HepG2 (cell line): ENCODE measurements around the gene MIA2. TPM values are rescaled to one million over a fixed set of nuclear protein-coding genes. Genes with fewer than 3 reads are reported as not detected.

Experiments used
- ATAC-seq: fragments of 200-7000 bp; cut with Tn5 transposase; 3 replicates; pipeline ENCODE4 v1.9.1; 2020; ENCODE audit warnings: mild to moderate bottlenecking, moderate library complexity
- BruUV-seq: library from RNA; stranded (reverse); fragments of 400-500 nt; replicated peaks from 2 replicates; lab custom pipeline; 2021; lab: Mats Ljungman, UMichigan
- CTCF ChIA-PET: fragments of 300-600 bp; formaldehyde crosslinking; extraction: SDS; loops from one replicate; lab custom pipeline; 2021; ENCODE audit warnings: low total read pairs, inconsistent platforms, low intra/inter-chr PET ratio; lab: Yijun Ruan, JAX
- POLR2A ChIA-PET: fragments of 350-600 bp; sonication (Branson Sonifier 250); formaldehyde crosslinking; loops from one replicate; lab custom pipeline; 2020; ENCODE audit warnings: antibody characterized with exemption, inconsistent platforms; lab: Yijun Ruan, JAX
- DNase-seq: peaks from one replicate; pipeline ENCODE4 v3.0.0-alpha.2; 2015; ENCODE audit warnings: low spot score
- FAIRE-seq: peaks from 3 replicates; lab custom pipeline; 2011; peaks lifted over from hg19 to GRCh38; lab: Jason Lieb, UNC
- H2AFZ ChIP-seq: one replicate; pipeline ENCODE4 v1.6.1; 2011; ENCODE audit warnings: low read length, inconsistent platforms
- H3K27ac ChIP-seq: fragments of 300-600 bp; 3 replicates; pipeline ENCODE4 v1.8.0; 2011; ENCODE audit warnings: mixed run types, mild to moderate bottlenecking, mixed read lengths, low read length, inconsistent platforms; ENCODE audit not compliant: insufficient read depth; ENCODE audit errors: extremely low read length
- H3K27me3 ChIP-seq, 2 experiments: fragments of 200-600 bp in 1 of 2; 2 replicates in 1 of 2; 3 replicates in 1 of 2; pipeline versions ENCODE4 v1.6.0 to v1.8.0; 2011; ENCODE audit warnings: low read length in 2 of 2, mild to moderate bottlenecking in 2 of 2, moderate library complexity in 2 of 2, inconsistent platforms in 1 of 2; ENCODE audit not compliant: insufficient read depth in 2 of 2, control insufficient read depth in 1 of 2
- H3K36me3 ChIP-seq, 2 experiments: fragments of 200-600 bp in 1 of 2; replicated peaks in 1 of 2; 2 replicates in 1 of 2; 3 replicates in 1 of 2; pipeline versions ENCODE4 v1.5.1 to v1.8.0; 2011; ENCODE audit warnings: low read length in 2 of 2, inconsistent platforms in 1 of 2; ENCODE audit not compliant: insufficient read depth in 2 of 2, control insufficient read depth in 1 of 2
- H3K4me1 ChIP-seq: 2 replicates; pipeline ENCODE4 v1.5.1; 2012; ENCODE audit warnings: low read length, inconsistent platforms; ENCODE audit not compliant: insufficient read depth
- H3K4me2 ChIP-seq: 2 replicates; pipeline ENCODE4 v1.6.0; 2011; ENCODE audit warnings: low read depth, low read length, inconsistent platforms
- H3K4me3 ChIP-seq, 3 experiments: fragments of 200-600 bp in 1 of 3; sonication (generic), shearing (Covaris generic) in 1 of 3; replicated peaks in 1 of 3; 2 replicates each; pipeline ENCODE4 v1.5.1; 2011 to 2016; ENCODE audit warnings: low read length in 3 of 3, inconsistent platforms in 2 of 3, low read depth in 2 of 3, mild to moderate bottlenecking in 2 of 3, control low read depth in 1 of 3, mixed read lengths in 1 of 3; ENCODE audit not compliant: insufficient read depth in 1 of 3
- H3K79me2 ChIP-seq: one replicate; pipeline ENCODE4 v1.6.1; 2011; ENCODE audit warnings: low read length, inconsistent platforms; ENCODE audit not compliant: insufficient read depth
- H3K9ac ChIP-seq: 2 replicates; pipeline ENCODE4 v1.6.0; 2011; ENCODE audit warnings: mild to moderate bottlenecking, low read depth, low read length, inconsistent platforms; ENCODE audit not compliant: insufficient read depth
- H3K9me3 ChIP-seq: 2 replicates; pipeline ENCODE4 v1.5.1; 2012; ENCODE audit warnings: mild to moderate bottlenecking, low read length
- H4K20me1 ChIP-seq: 2 replicates; pipeline ENCODE4 v1.6.0; 2011; ENCODE audit warnings: inconsistent platforms, mild to moderate bottlenecking, low read length, moderate library complexity; ENCODE audit not compliant: insufficient read depth
- CCAR2 ChIP-seq: fragments of 200-400 bp; formaldehyde crosslinking; optimal IDR thresholded peaks from 2 replicates; pipeline ENCODE3; 2018; ENCODE audit warnings: low read depth, mild to moderate bottlenecking, low read length, moderate library complexity
- FOXK2 ChIP-seq: fragments of 450-650 bp; IDR thresholded peaks from 2 replicates; pipeline ENCODE4 v1.6.1; 2016
- KLF16 ChIP-seq, 2 experiments: sonication (generic) in 1 of 2; formaldehyde crosslinking in 1 of 2; IDR thresholded peaks; 2 replicates each; pipeline versions ENCODE4 v1.6.1 to v1.8.0; 2016 to 2023; ENCODE audit warnings: missing genetic modification reagents in 2 of 2, missing compliant biosample characterization in 1 of 2
- NAIF1 ChIP-seq: sonication (generic); formaldehyde crosslinking; IDR thresholded peaks from 2 replicates; pipeline ENCODE4 v1.5.0; 2020; ENCODE audit warnings: mild to moderate bottlenecking, missing genetic modification reagents, borderline replicate concordance
- ZNF136 ChIP-seq: sonication (generic); formaldehyde crosslinking; IDR thresholded peaks from 2 replicates; pipeline ENCODE4 v1.8.1; 2022; ENCODE audit warnings: low read depth, mild to moderate bottlenecking, moderate library complexity, missing genetic modification reagents
- ZNF160 ChIP-seq: sonication (generic); formaldehyde crosslinking; IDR thresholded peaks from 2 replicates; pipeline ENCODE4 v1.8.0; 2022; ENCODE audit warnings: mild to moderate bottlenecking, inconsistent platforms, missing genetic modification reagents
- ZNF180 ChIP-seq: sonication (generic); formaldehyde crosslinking; IDR thresholded peaks from 2 replicates; pipeline ENCODE4 v1.4.0; 2020; ENCODE audit warnings: low read depth, missing genetic modification reagents, borderline replicate concordance
- ZNF234 ChIP-seq: sonication (generic); formaldehyde crosslinking; conservative IDR thresholded peaks from 2 replicates; pipeline ENCODE4 v1.5.1; 2020; ENCODE audit warnings: mild to moderate bottlenecking, missing genetic modification reagents
- WGBS: methylation state at CpG from one replicate; pipeline ENCODE4 v1.1.6; 2017; ENCODE audit warnings: low lambda C conversion rate; 5-methylcytosine and 5-hydroxymethylcytosine counted together
- in situ Hi-C: cut with HindIII; loops from 2 replicates; pipeline ENCODE4 v1.10.0; 2017; ENCODE audit warnings: low pct_unique_long_range_greater_than_20kb; ENCODE audit not compliant: extremely low pct_ligation_motif_present
- intact Hi-C: fragments of 100-400 bp; cut with micrococcal nuclease; formaldehyde crosslinking; loops from one replicate; pipeline ENCODE4 v1.10.0; 2022; ENCODE audit not compliant: unreplicated experiment
- polyA plus RNA-seq, 8 experiments: library from polyadenylated mRNA; depleted of rRNA in 3 of 8; stranded (reverse) in 7 of 8; unstranded in 1 of 8; fragments of >200 nt; fragmentation: Illumina TruSeq in 4 of 8; extraction: Trizol in 4 of 8; gene quantifications; 2 replicates each; pipeline versions ENCODE4 v1.2.1 to v1.2.3, GENCODE V29; 2011 to 2016; ENCODE audit warnings: low read depth in 4 of 8, missing spikeins in 1 of 8, mixed read lengths in 1 of 8; ENCODE audit not compliant: insufficient read depth in 1 of 8
- total RNA-seq, 5 experiments: library from RNA; depleted of rRNA; stranded (reverse); fragments of >200 nt; fragmentation: Illumina TruSeq; extraction: Trizol; gene quantifications; 2 replicates each; pipeline ENCODE4 v1.2.3, GENCODE V29; 2016; ENCODE audit warnings: low read depth in 1 of 5
- TF ChIP-seq, protein P1 (sequence below): sonication (generic); formaldehyde crosslinking; IDR thresholded peaks from 2 replicates; pipeline ENCODE4 v1.4.0; 2020; ENCODE audit warnings: missing genetic modification reagents, borderline replicate concordance

MIA2 gene
- total and polyA plus RNA-seq, 2 of the 13 experiments (the other 11 are each of a cell fraction or from before 2014, with no cell fraction given) = 134 to 158 TPM

DNA sequence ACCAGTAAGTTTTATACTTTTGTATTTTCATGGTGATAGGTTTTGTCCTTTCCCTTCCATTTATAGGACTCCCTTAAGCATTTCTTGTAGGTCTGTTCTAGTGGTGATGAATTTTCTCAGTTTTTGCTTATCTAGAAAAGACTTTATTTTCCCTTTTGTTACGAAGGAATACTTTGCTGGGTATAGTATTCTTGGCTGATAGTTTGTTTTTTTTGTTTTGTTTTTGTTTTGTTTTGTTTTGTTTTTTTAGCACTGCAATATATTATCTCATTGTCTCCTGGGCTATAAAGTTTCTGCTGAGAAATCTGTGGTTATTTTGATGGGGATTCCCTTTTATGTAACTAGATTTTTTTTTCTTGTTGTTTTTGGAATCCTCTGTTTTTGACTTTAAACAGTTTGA is 130.8 kb downstream of the MIA2 start:
- ATAC-seq = no peak
- no peak overlapping the region for H3K27ac ChIP-seq
- POLR2A ChIA-PET = no interaction called here
- H4K20me1 ChIP-seq = peaks cover 14% of the 10 kb centered on the region; the same call in 1 of the 2 replicates
- no peak overlapping the region for H2AFZ ChIP-seq
- no peak overlapping the region for H3K4me2 ChIP-seq
- H3K27me3 ChIP-seq = no peaks in the 10 kb centered on the region
- H3K36me3 ChIP-seq = peaks cover 8 to 11% of the 10 kb centered on the region in 2 experiments
- no peak for FAIRE-seq
- peaks cover 7% of the 10 kb centered on the region; the same call in 1 of the 2 replicates for H3K9me3 ChIP-seq
- H3K9ac ChIP-seq = no peak overlapping the region
- WGBS = 95% methylated on average over 1 of the region's 1 CpG
- H3K4me3 ChIP-seq = no peak overlapping the region
- no TSS peak for BruUV-seq
- CTCF ChIA-PET = no interaction called here
- intact Hi-C loops = no loop called here
- peaks cover 12% of the 10 kb centered on the region; the same call in 1 of the 2 replicates for H3K4me1 ChIP-seq
- in situ Hi-C loops = no loop called here
- DNase-seq = no peak
- TF ChIP-seq ZNF234 (CRISPR knock-in tag) (no peak), ZNF136 (CRISPR knock-in tag) (peak; percentile 75; the same call in 1 of the 2 replicates), FOXK2 (no peak), CCAR2 (no peak)
- TF ChIP-seq, protein P1, sequence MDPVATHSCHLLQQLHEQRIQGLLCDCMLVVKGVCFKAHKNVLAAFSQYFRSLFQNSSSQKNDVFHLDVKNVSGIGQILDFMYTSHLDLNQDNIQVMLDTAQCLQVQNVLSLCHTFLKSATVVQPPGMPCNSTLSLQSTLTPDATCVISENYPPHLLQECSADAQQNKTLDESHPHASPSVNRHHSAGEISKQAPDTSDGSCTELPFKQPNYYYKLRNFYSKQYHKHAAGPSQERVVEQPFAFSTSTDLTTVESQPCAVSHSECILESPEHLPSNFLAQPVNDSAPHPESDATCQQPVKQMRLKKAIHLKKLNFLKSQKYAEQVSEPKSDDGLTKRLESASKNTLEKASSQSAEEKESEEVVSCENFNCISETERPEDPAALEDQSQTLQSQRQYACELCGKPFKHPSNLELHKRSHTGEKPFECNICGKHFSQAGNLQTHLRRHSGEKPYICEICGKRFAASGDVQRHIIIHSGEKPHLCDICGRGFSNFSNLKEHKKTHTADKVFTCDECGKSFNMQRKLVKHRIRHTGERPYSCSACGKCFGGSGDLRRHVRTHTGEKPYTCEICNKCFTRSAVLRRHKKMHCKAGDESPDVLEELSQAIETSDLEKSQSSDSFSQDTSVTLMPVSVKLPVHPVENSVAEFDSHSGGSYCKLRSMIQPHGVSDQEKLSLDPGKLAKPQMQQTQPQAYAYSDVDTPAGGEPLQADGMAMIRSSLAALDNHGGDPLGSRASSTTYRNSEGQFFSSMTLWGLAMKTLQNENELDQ (CRISPR knock-in tag) = no peak
- H3K79me2 ChIP-seq = peaks cover 12% of the 10 kb centered on the region

DNA sequence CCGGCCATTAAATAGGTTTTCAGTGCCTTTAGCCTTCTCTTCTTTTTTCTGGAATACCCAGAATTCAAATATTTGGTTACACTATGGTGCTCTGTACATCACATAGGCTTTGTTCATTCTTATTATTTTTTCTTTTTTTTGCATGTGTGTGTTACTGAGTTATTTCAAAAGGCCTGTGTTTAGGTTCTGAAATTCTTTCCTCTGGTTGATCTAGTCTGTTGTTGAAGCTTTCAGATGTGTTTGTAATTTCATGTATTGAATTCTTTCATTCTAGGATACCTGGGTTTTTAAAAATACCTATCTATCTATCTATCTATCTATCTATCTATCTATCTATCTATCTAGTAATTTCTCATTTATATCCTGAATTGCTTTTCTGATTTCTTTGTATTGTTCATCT is 131.6 kb downstream of the MIA2 start:
- ATAC-seq (no peak), FAIRE-seq (no peak), DNase-seq (no peak)
- Histone ChIP-seq H3K4me3 (no peak overlapping the region), H3K36me3 (peaks cover 11 to 18% of the 10 kb centered on the region in 2 experiments), H3K27ac (no peak overlapping the region), H3K4me2 (no peak overlapping the region), H3K27me3 (no peaks in the 10 kb centered on the region), H2AFZ (no peak overlapping the region), H3K9me3 (peaks cover 7% of the 10 kb centered on the region; the same call in 1 of the 2 replicates), H3K9ac (no peak overlapping the region), H3K4me1 (peaks cover 12% of the 10 kb centered on the region; the same call in 1 of the 2 replicates), H3K79me2 (peaks cover 12% of the 10 kb centered on the region), H4K20me1 (peaks cover 14% of the 10 kb centered on the region; the same call in 1 of the 2 replicates)
- intact Hi-C loops (loop anchor here (5.0 kb wide), 1 partner anchor 102 kb away; no protein-coding TSS in a partner anchor), in situ Hi-C loops (loop anchor here (5.0 kb wide), 2 partner anchors 133 to 258 kb away; partner anchors contain the start of gene MIA2)
- BruUV-seq = no TSS peak
- ChIA-PET POLR2A (no interaction called here), CTCF (no interaction called here)
- TF ChIP-seq ZNF180 (CRISPR knock-in tag) = no peak
- TF ChIP-seq ZNF160 = peak; percentile 98
- 0 out of 2 replicates have a peak, but pooled peaks have one; percentile 41 for TF ChIP-seq NAIF1 (CRISPR knock-in tag)
- 0 out of 4 replicates have a peak, but pooled peaks of 1 of the 2 experiments have one; percentile 4 for TF ChIP-seq KLF16 (CRISPR knock-in tag; IDR thresholded peaks at IDR 0.05)
- 98% methylated on average over 1 of the region's 1 CpG for WGBS
